Dedifferentiated amniotic fluid mesenchymal stem cell (primary cell): ENCODE results near the gene NHLRC4.
A peak's percentile ranks its signal among the peaks of the same experiment; 100 is the strongest.

ENCODE experiments used
- DNase-seq: peaks from one replicate; pipeline ENCODE4 v3.0.0-alpha.2; 2016; ENCODE audit errors: extremely low spot score

The NHLRC4 gene

DNA sequence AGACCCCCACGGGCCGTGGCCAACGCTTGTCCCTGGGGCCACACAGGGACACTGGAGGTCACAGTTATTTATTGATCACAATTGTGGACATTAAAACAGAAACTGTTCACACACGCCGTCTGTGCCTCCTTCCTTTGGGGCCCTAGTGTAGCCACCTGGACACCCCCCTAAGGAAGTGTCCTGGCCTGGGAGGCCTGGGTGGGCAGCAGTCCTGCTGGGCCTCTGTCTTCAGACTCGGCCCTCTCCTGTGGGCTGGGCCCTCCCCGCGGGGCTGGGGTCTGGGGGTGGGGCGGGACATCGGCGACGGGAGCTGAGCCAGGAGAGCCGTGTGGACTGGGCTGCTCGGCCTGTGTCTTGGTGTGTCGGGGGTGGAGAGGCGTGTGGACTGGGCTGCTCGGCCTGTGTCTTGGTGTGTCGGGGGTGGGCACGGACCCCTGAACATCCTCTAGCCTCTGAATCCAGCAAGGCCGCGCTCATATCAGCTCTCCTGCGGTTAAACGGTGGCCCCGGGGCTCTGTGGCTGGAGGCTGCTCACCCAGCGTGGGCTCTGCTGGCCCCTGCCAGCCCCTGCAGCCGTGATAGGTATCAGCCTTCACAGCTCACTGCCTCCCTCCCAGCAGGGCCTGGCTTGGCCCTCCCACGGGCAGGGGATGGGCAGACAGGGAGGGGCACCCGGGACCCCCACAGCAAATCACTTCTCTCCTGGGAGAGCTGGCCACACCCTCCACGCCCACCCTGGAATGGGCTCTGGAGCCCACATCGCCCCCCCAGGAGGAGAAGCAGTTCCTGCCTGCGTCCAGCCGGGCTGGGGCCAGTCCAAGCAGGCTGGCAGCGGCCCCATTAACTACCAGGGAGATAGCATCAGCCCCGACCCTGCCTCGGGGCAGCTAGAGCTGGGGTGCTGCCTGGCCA is 1.1 kb upstream of the NHLRC4 start:
- DNase-seq = no peak

DNA sequence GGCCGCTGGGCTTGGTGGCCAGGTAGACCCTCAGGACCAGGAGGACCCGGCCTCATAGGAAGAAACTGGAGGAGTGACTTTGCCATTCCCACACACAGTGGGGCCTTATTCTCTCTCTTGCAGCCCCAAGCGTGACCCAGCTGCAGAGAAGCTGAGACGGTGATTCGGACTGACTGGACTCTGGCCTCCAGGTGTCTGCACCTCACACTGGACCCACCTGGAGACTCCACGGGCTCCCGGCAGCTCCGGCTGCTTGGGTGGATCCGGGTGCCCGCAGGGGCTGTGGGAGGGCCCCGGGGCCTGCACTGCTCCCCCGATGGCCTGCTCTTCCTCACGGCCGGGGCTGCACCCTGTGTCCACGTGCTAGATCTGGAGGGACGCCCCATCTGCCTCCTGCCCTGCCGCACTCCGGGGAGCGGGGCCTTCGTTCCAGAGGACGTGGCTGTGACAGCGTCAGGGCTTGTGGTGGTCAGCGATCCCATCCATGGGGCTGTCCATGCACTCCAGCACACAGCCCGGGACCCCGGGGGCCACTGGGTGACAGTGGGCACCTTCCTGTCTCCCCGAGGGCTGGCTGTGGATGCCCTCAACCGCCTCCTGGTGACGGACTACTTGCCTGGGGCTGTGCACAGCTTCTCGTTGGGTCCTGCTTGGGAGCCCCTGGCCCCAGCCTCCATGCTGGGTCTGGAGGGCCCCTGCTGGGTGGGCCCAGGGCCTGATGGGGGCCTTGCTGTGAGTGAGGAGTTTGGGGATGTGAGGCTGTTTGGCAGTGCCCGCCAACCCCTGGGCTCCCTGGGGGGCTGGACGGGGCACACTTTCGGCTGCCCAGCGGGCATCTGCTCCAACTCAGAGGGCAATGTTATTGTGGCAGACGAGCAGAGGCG is 810 bp downstream of the NHLRC4 start:
- no peak for DNase-seq

DNA sequence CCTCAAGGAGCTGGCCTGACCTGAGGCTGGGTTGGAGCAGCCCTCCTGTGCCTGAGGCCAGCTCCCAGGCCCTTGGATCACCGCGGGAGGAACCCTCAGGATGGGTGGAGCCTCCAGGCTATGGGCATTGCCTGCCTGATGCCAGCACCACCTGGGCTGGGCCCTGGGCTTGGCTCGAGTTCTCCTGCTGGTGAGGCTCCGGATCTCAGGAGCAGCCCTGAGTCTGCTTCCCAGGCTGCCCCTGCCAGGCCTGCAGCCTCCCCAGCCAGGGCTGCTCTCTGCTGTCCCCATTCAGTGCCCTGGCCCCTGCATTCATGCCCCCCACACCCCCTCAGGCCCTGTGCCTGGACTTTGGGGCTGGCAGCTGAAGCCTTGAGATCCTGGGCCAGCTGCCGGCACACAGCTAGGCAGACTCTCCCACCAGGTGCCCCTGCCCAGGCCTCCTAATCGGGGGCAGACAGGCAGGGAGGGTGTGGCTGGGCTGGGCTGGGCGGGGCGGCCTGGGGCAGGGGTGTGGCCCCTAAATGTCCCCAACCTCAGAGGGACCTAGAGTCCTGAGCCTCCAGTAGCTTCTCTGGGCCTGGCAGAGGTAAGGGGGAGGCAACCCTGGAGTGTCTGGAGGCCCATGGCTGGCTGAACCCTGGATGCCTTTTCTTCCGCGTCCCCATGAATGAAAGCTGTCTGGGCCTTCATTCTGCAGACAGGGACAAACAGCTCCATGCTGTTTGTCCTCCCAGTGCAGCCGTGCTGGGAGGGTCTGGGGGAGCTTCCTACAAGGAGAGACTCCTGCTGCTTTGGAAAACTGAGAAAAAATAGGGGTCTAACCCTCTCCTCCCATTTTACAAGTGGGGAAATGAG is 1.8 kb downstream of the NHLRC4 start:
- no peak for DNase-seq

DNA sequence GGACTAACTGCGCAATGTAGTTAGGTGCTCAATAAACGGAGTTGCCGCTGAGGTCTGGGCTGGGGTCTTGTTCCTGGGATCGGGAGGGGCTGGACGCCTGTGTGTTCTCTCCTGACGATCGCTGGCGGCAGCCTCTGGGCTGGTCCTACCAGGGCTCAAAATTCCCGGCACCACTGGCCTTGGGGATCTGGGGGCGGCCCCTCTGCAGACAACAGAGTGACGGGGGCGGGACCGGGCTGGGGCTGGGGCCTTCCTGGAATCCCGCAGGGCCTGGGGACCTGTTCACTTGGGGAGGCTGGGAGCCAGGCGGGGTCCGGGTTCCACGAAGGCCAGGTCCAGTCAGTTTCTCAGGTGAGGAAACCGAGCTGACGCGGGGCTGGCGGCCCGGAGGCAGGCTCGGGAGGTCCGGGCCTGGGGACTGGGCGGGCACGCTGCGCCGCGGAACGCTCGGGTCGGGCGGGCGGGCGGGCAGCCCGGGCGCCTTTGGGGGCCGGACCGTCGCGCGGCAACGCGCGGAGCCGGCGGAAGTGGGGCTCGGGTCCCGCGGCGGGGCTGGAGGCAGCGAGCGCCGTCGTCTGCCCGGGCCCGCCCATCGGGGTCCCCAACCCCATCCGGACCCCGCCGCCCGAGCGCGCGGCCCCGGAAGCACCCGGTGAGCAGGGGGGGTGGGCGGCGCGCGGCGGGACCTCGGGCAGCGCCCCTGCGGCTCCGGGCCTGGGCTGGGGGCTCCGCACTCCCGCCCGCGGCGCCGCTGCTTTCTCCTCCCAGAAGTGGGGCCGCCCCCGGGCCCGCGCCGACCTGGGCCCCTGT is 2.8 kb downstream of the NHLRC4 start, which contains the start of gene PIGQ:
TSS of gene PIGQ (plus strand) at position 524 of the 810 bp plus-strand sequence. CDS start 4,107 bp downstream, outside the sequence.
- peak; percentile 31 for DNase-seq

DNA sequence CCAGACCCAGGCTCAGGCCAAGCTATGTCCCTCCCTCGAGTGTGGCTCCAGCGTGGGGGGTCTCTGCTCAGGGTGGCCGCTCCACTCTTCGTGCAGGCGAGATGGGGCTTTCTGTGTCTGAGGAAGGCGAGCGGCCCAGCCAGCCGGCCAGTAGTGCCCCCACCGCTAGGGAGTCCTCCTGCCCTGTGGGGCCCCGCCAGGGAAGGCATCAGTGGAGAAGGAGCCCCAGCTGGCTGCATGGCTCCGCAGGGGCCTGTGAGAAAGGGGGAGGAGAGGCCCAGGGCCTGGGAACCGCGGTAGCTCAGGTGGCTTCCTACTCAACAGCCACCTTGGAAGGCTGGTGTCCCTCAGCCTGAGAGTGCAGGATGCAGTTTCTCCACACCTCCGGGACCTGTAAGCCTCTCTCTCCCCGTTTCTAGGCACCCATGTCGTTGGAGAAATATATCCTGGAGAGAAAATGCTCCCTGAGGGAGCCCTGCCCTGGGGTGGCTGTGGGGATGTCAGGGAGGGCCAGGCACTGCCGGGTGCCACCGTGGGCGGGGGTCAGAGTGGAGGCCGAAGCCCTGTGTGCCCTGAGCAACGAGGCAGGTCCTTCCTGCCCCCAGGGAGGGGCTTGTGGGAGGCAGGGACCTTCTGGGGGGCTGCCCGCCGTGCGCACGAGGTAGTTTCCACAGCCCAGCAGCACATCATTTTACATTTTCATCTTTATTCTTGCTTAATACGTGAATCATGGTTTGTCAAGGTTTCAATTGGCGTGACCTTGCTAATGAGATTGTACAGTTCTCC is 6.3 kb downstream of the NHLRC4 start:
- no peak for DNase-seq

DNA sequence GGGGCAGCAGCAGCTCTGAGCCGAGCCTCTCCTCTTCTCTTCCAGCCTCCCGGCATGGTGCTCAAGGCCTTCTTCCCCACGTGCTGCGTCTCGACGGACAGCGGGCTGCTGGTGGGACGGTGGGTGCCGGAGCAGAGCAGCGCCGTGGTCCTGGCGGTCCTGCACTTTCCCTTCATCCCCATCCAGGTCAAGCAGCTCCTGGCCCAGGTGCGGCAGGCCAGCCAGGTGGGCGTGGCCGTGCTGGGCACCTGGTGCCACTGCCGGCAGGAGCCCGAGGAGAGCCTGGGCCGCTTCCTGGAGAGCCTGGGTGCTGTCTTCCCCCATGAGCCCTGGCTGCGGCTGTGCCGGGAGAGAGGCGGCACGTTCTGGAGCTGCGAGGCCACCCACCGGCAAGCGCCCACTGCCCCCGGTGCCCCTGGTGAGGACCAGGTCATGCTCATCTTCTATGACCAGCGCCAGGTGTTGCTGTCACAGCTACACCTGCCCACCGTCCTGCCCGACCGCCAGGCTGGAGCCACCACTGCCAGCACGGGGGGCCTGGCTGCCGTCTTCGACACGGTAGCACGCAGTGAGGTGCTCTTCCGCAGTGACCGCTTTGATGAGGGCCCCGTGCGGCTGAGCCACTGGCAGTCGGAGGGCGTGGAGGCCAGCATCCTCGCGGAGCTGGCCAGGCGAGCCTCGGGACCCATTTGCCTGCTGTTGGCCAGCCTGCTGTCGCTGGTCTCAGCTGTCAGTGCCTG is 7.4 kb downstream of the NHLRC4 start:
- no peak for DNase-seq

DNA sequence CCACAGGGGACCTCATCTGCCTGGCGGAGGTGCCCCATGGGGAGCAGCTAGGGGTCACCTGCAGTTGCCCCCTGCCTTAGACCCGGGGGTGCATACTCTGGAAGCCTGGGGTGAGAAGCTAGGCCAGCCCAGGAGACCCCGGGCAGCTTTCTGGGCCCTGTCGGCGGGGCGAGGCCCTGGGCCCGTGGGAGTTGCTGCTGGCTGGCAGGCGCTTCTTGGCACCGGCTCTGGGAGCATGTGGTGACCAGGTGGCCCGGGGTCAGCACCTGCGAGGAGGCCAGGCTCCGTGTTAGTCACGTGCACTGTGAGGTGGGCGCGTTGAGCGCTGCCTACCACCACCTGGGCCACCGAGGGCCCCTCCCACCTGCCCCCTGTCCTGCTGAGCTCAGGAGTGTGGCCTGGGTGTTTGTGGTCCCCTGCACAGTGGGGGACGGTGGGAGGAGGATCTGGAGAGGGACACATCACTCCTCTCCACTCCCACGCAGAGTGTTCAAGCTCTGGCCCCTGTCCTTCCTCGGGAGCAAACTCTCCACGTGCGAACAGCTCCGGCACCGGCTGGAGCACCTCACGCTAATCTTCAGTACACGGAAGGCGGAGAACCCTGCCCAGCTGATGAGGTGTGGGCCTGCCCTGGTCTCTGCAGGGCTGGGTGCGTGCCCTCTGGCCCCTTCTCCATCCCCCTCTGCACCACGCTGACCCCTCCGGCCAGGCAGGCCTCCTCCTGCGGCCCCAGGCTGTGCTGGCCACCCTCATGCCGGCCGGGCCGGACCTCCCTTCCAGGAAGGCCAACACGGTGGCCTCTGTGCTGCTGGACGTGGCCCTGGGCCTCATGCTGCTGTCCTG is 8.8 kb downstream of the NHLRC4 start:
- DNase-seq = no peak

DNA sequence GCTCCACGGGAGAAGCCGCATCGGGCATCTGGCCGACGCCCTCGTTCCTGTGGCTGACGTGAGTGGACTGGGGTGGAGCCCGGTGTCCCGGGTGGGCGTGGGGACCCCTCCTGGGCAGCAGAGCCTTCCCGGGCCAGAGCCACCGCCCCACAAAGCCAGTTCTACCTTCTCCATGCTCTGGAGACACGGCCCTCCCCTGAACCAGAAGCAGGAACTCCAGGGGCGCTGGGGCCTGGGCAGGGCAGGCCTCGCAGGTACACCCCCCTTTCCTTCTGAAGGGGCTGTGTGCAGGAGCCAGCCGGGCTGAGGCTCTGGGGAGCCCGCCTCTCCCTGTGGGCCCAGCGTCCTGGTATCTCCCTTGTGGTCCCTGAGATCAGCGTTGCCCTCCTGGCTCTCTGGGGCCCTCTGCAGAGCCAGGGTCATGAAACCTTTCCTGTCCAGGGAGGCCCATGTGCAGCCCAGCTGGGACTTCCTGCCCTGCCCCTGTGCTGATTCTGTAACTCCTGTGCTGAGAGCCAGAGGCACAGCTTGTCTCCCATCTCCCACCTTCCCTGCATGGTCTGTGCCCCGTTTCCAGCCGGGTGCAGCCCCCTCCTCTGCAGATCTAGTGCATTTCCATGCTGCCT is 9.5 kb downstream of the NHLRC4 start:
- no peak for DNase-seq

DNA sequence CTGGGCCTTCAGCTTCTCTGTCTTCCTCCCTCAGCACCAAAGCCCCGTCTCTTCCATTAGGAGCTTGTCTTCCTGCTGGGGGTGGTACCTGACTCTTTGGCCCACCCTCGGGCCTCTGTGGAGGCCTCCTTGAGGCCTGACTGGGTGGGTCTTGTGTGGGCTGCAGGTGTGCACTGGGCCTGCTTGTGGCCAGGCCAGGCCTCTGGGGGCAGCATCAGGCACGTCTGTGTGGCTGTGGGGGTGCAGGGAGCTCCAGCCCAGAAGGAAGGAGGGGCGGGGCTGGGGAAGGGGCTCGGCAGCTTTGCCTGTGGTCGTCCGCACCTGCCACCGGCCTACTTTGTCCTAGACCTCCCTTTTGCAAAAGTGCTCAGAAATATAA is 10.0 kb downstream of the NHLRC4 start:
- no peak for DNase-seq

DNA sequence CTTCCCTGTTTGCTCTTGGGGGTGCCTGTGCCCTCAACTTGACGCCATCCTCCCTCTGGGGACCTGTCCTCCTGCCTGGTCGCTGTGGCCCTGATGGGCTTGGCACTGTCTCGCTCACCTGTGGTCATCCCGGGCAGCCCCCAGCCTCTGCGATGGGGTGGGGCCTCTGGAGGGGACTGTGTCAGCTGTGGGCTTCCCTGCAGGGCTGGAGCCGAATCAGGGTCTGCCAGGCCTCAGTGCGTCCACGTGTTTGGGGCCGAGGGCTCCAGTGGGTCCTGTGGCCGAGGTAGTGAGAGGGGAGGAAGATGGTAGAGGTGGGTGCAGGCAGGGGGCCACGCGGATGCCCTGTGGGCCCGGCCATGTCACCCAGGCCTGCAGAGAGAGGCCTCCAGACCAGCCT is 11.0 kb downstream of the NHLRC4 start:
- no peak for DNase-seq

DNA sequence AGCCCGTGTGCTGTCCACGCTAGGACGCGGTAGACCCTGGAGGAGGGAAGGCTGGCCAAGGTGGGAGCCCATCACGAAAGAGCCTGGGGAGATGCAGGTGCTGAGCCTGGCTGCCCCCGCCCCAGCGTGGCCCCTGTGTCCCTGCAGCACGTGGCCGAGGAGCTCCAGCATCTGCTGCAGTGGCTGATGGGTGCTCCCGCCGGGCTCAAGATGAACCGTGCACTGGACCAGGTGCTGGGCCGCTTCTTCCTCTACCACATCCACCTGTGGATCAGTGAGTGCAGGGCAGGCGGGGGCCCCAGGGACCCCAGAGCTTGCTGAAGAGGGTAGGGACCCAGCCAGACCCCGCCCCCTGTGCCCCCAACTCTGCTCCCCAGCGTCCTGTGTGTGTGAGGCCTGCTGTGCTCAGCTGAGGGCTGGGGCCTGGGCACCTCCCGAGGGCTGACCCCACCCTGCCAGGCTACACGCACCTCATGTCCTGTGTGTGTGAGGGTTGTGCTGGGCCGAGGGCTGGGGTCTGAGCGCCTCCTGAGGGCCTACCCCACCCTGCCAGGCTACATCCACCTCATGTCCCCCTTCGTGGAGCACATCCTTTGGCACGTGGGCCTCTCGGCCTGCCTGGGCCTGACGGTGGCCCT is 11.5 kb downstream of the NHLRC4 start:
- DNase-seq = no peak

DNA sequence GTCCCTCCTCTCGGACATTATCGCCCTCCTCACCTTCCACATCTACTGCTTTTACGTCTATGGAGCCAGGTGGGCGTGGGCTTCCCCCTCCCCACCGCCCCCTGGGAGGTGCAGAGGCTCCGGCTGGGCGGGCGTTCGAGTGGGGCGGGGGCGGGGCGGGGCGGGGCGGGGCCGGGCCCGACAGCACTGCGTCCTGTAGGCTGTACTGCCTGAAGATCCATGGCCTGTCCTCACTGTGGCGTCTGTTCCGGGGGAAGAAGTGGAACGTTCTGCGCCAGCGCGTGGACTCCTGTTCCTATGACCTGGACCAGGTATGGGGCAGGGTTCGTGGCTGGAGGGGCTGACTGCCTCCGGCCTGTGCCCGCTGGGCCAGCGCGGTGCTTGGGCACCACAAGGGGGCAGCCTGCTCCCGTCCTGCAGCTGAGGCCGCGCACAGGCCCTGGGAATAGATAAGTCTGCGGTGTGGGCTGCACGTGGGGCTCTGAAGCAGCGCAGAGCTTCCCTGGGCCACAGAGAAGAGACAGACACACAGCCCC is 12.1 kb downstream of the NHLRC4 start:
- DNase-seq = peak; percentile 34

DNA sequence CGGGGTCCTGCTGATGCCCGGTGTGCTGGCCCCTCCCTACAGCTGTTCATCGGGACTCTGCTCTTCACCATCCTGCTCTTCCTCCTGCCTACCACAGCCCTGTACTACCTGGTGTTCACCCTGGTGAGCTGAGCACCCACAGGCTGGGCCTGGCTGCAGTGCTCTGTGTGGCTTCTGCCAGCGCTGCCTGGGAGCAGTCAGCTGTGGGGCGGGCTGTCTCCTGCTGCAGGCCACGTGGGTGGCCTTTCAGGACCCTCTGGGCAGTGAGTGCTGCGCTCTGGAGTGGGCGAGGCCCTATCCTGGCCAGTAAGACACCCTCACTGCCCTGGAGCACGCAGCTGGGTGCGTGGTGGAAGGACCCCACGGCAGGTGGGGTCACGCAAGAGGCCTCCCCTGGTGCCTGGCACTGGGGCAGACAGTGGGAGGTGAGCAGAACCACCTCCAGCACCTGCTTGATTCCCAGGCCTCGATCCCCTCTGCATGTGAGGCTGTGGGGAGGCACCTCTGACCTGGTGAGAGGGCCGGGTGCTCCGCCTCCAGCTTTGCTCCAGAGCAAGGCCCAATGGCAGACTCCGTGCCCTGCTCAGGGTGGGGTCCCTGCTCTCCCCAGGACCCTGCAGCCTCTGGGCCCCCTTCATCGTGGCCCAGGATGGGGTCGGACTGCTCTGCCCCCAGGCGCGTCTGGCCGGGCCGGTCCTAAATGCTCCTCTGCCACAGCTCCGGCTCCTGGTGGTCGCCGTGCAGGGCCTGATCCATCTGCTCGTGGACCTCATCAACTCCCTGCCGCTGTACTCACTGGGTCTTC is 13.5 kb downstream of the NHLRC4 start:
- DNase-seq = no peak

DNA sequence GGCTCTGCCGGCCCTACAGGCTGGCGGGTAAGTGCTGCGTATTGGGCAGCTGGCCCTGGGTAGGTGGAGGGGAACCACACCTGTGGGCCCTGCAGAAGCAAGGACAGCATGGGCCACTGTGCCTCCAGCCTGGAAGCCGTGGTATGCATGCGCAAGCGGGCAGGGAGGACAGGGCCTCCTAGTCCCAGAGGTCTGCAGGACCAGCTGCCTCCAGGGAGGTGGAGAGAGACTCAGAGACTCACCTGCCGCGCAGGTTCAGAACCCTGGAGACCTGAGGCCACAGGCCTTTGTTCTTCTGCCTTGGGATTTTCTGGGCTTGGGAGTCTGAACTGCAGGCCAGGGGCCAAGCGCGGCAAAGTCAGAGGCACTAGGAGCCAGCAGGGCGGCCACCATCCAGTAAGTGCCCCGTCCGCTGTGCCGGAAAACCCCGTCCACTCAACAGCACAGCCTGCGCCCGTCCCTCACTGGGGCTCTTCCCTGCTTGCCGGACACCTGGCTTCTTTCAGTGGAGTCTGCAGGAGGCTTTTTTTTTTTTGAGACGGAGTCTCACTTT is 14.2 kb downstream of the NHLRC4 start:
- no peak for DNase-seq

DNA sequence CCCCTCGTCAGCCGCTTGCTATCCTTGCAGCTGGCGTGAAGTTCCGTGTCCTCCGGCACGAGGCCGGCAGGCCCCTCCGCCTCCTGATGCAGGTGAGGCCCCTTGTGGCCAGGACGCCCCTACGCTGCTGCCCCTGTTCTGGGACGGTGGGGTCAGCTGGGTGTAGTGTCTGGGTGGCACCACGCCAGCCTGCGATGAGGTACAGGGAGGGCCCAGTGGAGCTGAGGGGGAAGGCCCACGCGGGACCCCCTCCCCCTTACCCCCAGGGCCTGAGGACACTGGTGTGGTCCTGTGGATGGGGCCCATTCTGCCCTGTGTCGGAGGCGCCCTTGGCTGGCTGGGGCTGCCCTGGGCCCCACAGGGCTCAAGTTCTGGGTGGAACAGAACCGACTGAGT is 15.4 kb downstream of the NHLRC4 start:
- DNase-seq = no peak
